Activated CD4-positive, alpha-beta T cell treated with anti-CD3 and anti-CD28 coated beads for 4 hours (primary cell): ENCODE data around the gene SMURF1.
"Not testable (repeated sequence)": the region's sequence is repeated elsewhere in the genome, so short reads cannot be mapped to it uniquely, and the experiment has no call there.

ENCODE experiments used
- DNase-seq, 2 donors: peaks; one replicate each; pipeline ENCODE4 v3.0.0-alpha.2; 2020

Gene SMURF1

GRCh38 chr7:99094401-99094800 lies 49.5 kb downstream of the SMURF1 start:
- no peak for DNase-seq

GRCh38 chr7:99092064-99092720 lies 51.7 kb downstream of the SMURF1 start:
- no peak for DNase-seq

- no peak for DNase-seq
Measured at GRCh38 chr7:99090771-99091542, 53.0 kb downstream of the SMURF1 start.

- DNase-seq = no peak
Measured at GRCh38 chr7:99089914-99090629, 53.8 kb downstream of the SMURF1 start.

GRCh38 chr7:99086944-99087343 lies 57.0 kb downstream of the SMURF1 start:
- DNase-seq = no peak

- no peak for DNase-seq
Measured at GRCh38 chr7:99086532-99086931, 57.4 kb downstream of the SMURF1 start.

- no peak for DNase-seq
Measured at GRCh38 chr7:99083733-99084132, 60.2 kb downstream of the SMURF1 start.

GRCh38 chr7:99083068-99083651 lies 60.7 kb downstream of the SMURF1 start:
- DNase-seq = no peak

- DNase-seq = no peak
Measured at GRCh38 chr7:99080679-99081078, 63.2 kb downstream of the SMURF1 start.

GRCh38 chr7:99079104-99079503 lies 64.8 kb downstream of the SMURF1 start:
- no peak for DNase-seq

- DNase-seq = no peak
Measured at GRCh38 chr7:99078416-99078815, 65.5 kb downstream of the SMURF1 start.

- DNase-seq = no peak
Measured at GRCh38 chr7:99076615-99077014, 67.3 kb downstream of the SMURF1 start.

GRCh38 chr7:99073839-99074446 lies 70.0 kb downstream of the SMURF1 start:
- DNase-seq = no peak

- no peak for DNase-seq
Measured at GRCh38 chr7:99072126-99072525, 71.8 kb downstream of the SMURF1 start.

- no peak for DNase-seq
Measured at GRCh38 chr7:99070361-99070760, 73.5 kb downstream of the SMURF1 start.

GRCh38 chr7:99061001-99061776 lies 82.7 kb downstream of the SMURF1 start:
- DNase-seq = no peak

GRCh38 chr7:99054781-99055180 lies 89.1 kb downstream of the SMURF1 start:
- DNase-seq = no peak

- no peak for DNase-seq
Measured at GRCh38 chr7:99050971-99051370, 92.9 kb downstream of the SMURF1 start.

- DNase-seq = no peak
Measured at GRCh38 chr7:99047526-99048077, 96.3 kb downstream of the SMURF1 start.

GRCh38 chr7:99046722-99047121 lies 97.2 kb downstream of the SMURF1 start:
- DNase-seq = no peak

- not testable (repeated sequence) for DNase-seq
Measured at GRCh38 chr7:99046262-99046661, 97.6 kb downstream of the SMURF1 start.

GRCh38 chr7:99044858-99045257 lies 99.0 kb downstream of the SMURF1 start:
- DNase-seq = not testable (repeated sequence)
